Liver (tissue), 3 donors: ENCODE results near the gene TMEM89.

Experiments used
- CTCF ChIP-seq: fragments of 150-350 bp; IDR thresholded peaks from 2 replicates; pipeline ENCODE4 v1.5.1; 2017; ENCODE audit warnings: improper control_type of control experiment, low read depth, low read length; ENCODE audit not compliant: missing input control
- FOXA1 ChIP-seq: IDR thresholded peaks from 2 replicates; pipeline ENCODE4 v1.6.1; 2016; ENCODE audit warnings: antibody characterized with exemption
- GABPA ChIP-seq, 2 donors: IDR thresholded peaks in 1 of 2; conservative IDR thresholded peaks in 1 of 2; 2 replicates each; pipeline ENCODE4 v1.6.1; 2016; ENCODE audit warnings: antibody characterized with exemption in 2 of 2, mild to moderate bottlenecking in 1 of 2, moderate library complexity in 1 of 2
- MAX ChIP-seq: IDR thresholded peaks from 2 replicates; pipeline ENCODE4 v1.6.1; 2016; ENCODE audit warnings: antibody characterized with exemption
- RAD21 ChIP-seq, 2 donors: IDR thresholded peaks; 2 replicates each; pipeline ENCODE4 v1.6.1; 2016; ENCODE audit warnings: antibody characterized with exemption in 2 of 2, mild to moderate bottlenecking in 2 of 2
- REST ChIP-seq: IDR thresholded peaks from 2 replicates; pipeline ENCODE4 v1.6.1; 2016; ENCODE audit warnings: antibody characterized with exemption, mild to moderate bottlenecking
- RXRA ChIP-seq, 2 donors: IDR thresholded peaks; 2 replicates each; pipeline ENCODE4 v1.6.1; 2017 to 2018; ENCODE audit warnings: antibody characterized with exemption in 2 of 2, mild to moderate bottlenecking in 1 of 2
- YY1 ChIP-seq: IDR thresholded peaks from 2 replicates; pipeline ENCODE4 v1.6.1; 2016; ENCODE audit warnings: antibody characterized with exemption, mild to moderate bottlenecking
- donor health status: healthy.
- donor health status: healthy.

- TF ChIP-seq MAX = no peak
- TF ChIP-seq CTCF = no peak
- no peak for TF ChIP-seq YY1
- no peak for TF ChIP-seq RXRA (IDR thresholded peaks at IDR 0.05)
- no peak for TF ChIP-seq RAD21 (IDR thresholded peaks at IDR 0.05)
- no peak for TF ChIP-seq GABPA (IDR thresholded peaks at IDR 0.05 in 1 of 2, conservative IDR thresholded peaks at IDR 0.05 in 1 of 2)
- TF ChIP-seq REST = no peak
- no peak for TF ChIP-seq FOXA1
These were observed 26.5 kb downstream of the TMEM89 start, which contains the start of gene COL7A1 for GRCh38 chr3:48595075-48595525.
